SH-SY5Y (cell line): Measurements from ENCODE around the gene ACRBP.

Source experiments
- GATA2 ChIP-seq: IDR thresholded peaks from 2 replicates; pipeline ENCODE4 v1.6.1; 2011; ENCODE audit warnings: mild to moderate bottlenecking, low read depth, low read length
- GATA3 ChIP-seq: IDR thresholded peaks from 2 replicates; pipeline ENCODE4 v1.6.1; 2011; ENCODE audit warnings: low read depth, mild to moderate bottlenecking, low read length, moderate library complexity

DNA sequence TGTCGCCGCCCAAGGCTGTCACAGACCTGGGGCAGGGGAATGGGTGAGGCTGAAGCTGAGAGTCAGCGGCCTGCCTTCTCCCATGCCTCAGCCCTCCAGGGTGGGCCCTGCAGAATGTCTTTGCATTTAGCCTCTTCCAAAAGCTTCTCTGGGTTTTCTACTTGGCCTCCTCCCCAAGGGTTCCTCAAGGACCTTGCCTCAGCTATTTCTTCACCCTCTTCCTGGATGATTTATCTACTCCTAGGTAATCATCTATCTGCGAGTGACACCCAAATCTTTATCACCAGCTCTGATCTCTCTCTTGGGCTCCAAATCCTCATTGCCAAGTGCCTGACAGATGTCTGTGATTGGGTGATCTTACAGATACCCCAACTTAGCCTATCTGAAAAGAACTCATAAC, 6.7 kb downstream of the ACRBP start:
- TF ChIP-seq GATA2 (no peak), GATA3 (no peak)
